Liver (tissue), 3 donors: Measurements from ENCODE around the gene TNFSF12.

Source experiments
- ATF3 ChIP-seq: IDR thresholded peaks from 2 replicates; pipeline ENCODE4 v1.6.1; 2016; ENCODE audit warnings: antibody characterized with exemption
- CTCF ChIP-seq: fragments of 150-350 bp; IDR thresholded peaks from 2 replicates; pipeline ENCODE4 v1.5.1; 2017; ENCODE audit warnings: improper control_type of control experiment, low read depth, low read length; ENCODE audit not compliant: missing input control
- MAX ChIP-seq: IDR thresholded peaks from 2 replicates; pipeline ENCODE4 v1.6.1; 2016; ENCODE audit warnings: antibody characterized with exemption
- RAD21 ChIP-seq, 2 donors: IDR thresholded peaks; 2 replicates each; pipeline ENCODE4 v1.6.1; 2016; ENCODE audit warnings: antibody characterized with exemption in 2 of 2, mild to moderate bottlenecking in 2 of 2
- REST ChIP-seq: IDR thresholded peaks from 2 replicates; pipeline ENCODE4 v1.6.1; 2016; ENCODE audit warnings: antibody characterized with exemption, mild to moderate bottlenecking
- RXRA ChIP-seq, 2 donors: IDR thresholded peaks; 2 replicates each; pipeline ENCODE4 v1.6.1; 2017 to 2018; ENCODE audit warnings: antibody characterized with exemption in 2 of 2, mild to moderate bottlenecking in 1 of 2
- YY1 ChIP-seq: IDR thresholded peaks from 2 replicates; pipeline ENCODE4 v1.6.1; 2016; ENCODE audit warnings: antibody characterized with exemption, mild to moderate bottlenecking
- donor health status: healthy.
- donor health status: healthy.

GRCh38 chr17:7592422-7593021 lies 43.7 kb downstream of the TNFSF12 start:
- TF ChIP-seq CTCF (no peak), REST (no peak), MAX (no peak), YY1 (no peak), RAD21 (IDR thresholded peaks at IDR 0.05) (no peak), ATF3 (no peak), RXRA (IDR thresholded peaks at IDR 0.05) (no peak)
